Activated CD8-positive, alpha-beta memory T cell treated with anti-CD3 and anti-CD28 coated beads, Interleukin-2, amount 50 U/mL, for 1 hour (primary cell): ENCODE measurements around the gene ADGRL2.

ENCODE experiments used
- DNase-seq: peaks from one replicate; pipeline ENCODE4 v3.0.0-alpha.2; 2020; ENCODE audit errors: extremely low read depth

The ADGRL2 gene

GRCh38 chr1:81982523-81982922 is 181.8 kb downstream of the ADGRL2 start:
- no peak for DNase-seq

GRCh38 chr1:81989524-81989923 is 188.8 kb downstream of the ADGRL2 start:
- no peak for DNase-seq

- no peak for DNase-seq
Observed at GRCh38 chr1:81990241-81990640, 189.5 kb downstream of the ADGRL2 start.

- DNase-seq, result no peak
Observed at GRCh38 chr1:81998165-81998564, 197.4 kb downstream of the ADGRL2 start.

- DNase-seq, result no peak
Observed at GRCh38 chr1:81999364-81999763, 198.6 kb downstream of the ADGRL2 start.

GRCh38 chr1:82000221-82000620 is 199.5 kb downstream of the ADGRL2 start:
- DNase-seq, result no peak

GRCh38 chr1:82001345-82001744 is 200.6 kb downstream of the ADGRL2 start:
- no peak for DNase-seq

- no peak for DNase-seq
Observed at GRCh38 chr1:82007804-82008203, 207.1 kb downstream of the ADGRL2 start.

GRCh38 chr1:82013702-82014101 is 213.0 kb downstream of the ADGRL2 start:
- no peak for DNase-seq

GRCh38 chr1:82015444-82015843 is 214.7 kb downstream of the ADGRL2 start:
- no peak for DNase-seq

GRCh38 chr1:82018319-82018718 is 217.6 kb downstream of the ADGRL2 start:
- no peak for DNase-seq

- no peak for DNase-seq
Observed at GRCh38 chr1:82019508-82019907, 218.8 kb downstream of the ADGRL2 start.

GRCh38 chr1:82030830-82031229 is 230.1 kb downstream of the ADGRL2 start:
- no peak for DNase-seq

- no peak for DNase-seq
Observed at GRCh38 chr1:82032068-82032467, 231.3 kb downstream of the ADGRL2 start.

GRCh38 chr1:82034812-82035211 is 234.1 kb downstream of the ADGRL2 start:
- DNase-seq, result no peak
